Transverse colon (tissue), 4 donors: Measurements from ENCODE around the gene LRFN5. TPM values are rescaled to one million over a fixed set of nuclear protein-coding genes. Genes with fewer than 3 reads are reported as not detected.

Experiments used
- DNase-seq: peaks from one replicate; pipeline ENCODE4 v3.0.0-alpha.2; 2019
- H3K27ac ChIP-seq, 4 donors: fragments of 200-600 bp; sonication (generic); 2 replicates each; pipeline ENCODE4 v1.5.1; 2016 to 2018; ENCODE audit warnings: inconsistent platforms in 4 of 4
- H3K27me3 ChIP-seq: fragments of 200-600 bp; sonication (generic); 2 replicates; pipeline ENCODE4 v1.5.1; 2017; ENCODE audit warnings: inconsistent platforms
- H3K36me3 ChIP-seq, 4 donors: fragments of 200-600 bp; sonication (generic); 2 replicates each; pipeline ENCODE4 v1.5.1; 2017 to 2019; ENCODE audit warnings: inconsistent platforms in 4 of 4
- H3K4me1 ChIP-seq, 4 donors: fragments of 200-600 bp; sonication (generic); 2 replicates each; pipeline ENCODE4 v1.5.1; 2017 to 2020; ENCODE audit warnings: inconsistent platforms in 4 of 4
- H3K4me3 ChIP-seq, 4 donors: fragments of 200-600 bp; sonication (generic); 1 replicate in 1 of 4; 2 replicates in 3 of 4; pipeline versions ENCODE4 v1.5.1 to v1.6.1; 2017 to 2019; ENCODE audit warnings: inconsistent platforms in 4 of 4
- H3K9me3 ChIP-seq, 2 donors: fragments of 200-600 bp; sonication (generic); 2 replicates each; pipeline ENCODE4 v1.5.1; 2017 to 2019; ENCODE audit warnings: inconsistent platforms in 2 of 2
- CTCF ChIP-seq, 5 experiments: fragments of 200-600 bp in 3 of 5; fragments of 450-650 bp in 2 of 5; sonication (generic) in 3 of 5; IDR thresholded peaks; 1 replicate in 2 of 5; 2 replicates in 3 of 5; pipeline ENCODE4 v1.5.1; 2016 to 2017; ENCODE audit warnings: antibody characterized with exemption in 5 of 5, inconsistent platforms in 3 of 5, mild to moderate bottlenecking in 2 of 5, moderate library complexity in 1 of 5
- EP300 ChIP-seq: sonication (generic); formaldehyde crosslinking; IDR thresholded peaks from one replicate; pipeline ENCODE4 v1.6.1; 2017; ENCODE audit warnings: antibody characterized with exemption, low read depth
- POLR2A ChIP-seq: fragments of 450-650 bp; IDR thresholded peaks from one replicate; pipeline ENCODE4 v1.6.1; 2016; ENCODE audit warnings: antibody characterized with exemption, mild to moderate bottlenecking, moderate library complexity
- POLR2AphosphoS5 ChIP-seq, 3 donors: sonication (generic); formaldehyde crosslinking; IDR thresholded peaks; one replicate each; pipeline ENCODE4 v1.6.1; 2016; ENCODE audit warnings: antibody characterized with exemption in 3 of 3
- WGBS, 2 donors: methylation state at CpG; one replicate each; pipeline ENCODE4 v1.1.5; 2018; ENCODE audit warnings: low coverage in 1 of 2; 5-methylcytosine and 5-hydroxymethylcytosine counted together
- in situ Hi-C, 4 donors: fragments of 200-750 bp; cut with MboI; loops; one replicate each; pipeline versions ENCODE4 v1.15.0 to v1.15.1; 2017; ENCODE audit warnings: low sequenced_read_pairs in 3 of 4, low pct_ligation_motif_present in 1 of 4, low pct_unique_long_range_greater_than_20kb in 1 of 4
- intact Hi-C: fragments of 100-400 bp; cut with DNase I; formaldehyde crosslinking; loops from one replicate; pipeline ENCODE4 v1.15.1; 2023; ENCODE audit warnings: low total_unique reads
- total RNA-seq, 4 donors: library from RNA; depleted of rRNA; stranded (reverse); fragments of >200 nt; gene quantifications; one replicate each; pipeline ENCODE4 v1.1.0, GENCODE V29; 2016

The LRFN5 gene
- total RNA-seq, 4 donors from 2014 or later, result 0.40 to 4.5 (median 1.5) TPM

DNA sequence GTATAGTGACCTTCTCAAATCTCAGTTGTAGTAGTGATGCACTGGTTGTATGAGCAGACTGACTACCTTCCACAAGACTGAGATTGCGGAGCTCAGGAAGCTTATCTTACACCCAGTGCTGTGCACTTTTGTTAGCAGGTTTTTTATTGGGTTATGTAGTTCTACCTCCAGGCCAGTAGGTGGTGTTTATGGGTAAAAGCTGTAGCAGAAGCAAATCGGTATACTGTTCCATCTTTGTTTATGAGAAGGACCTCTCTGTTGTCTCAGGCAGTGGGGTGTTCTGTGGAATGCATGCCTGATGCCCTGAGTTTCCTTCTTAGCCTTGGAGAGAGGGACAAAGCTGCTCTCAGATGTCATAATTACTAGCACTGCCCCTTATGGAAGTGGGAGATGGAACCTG, 217.8 kb downstream of the LRFN5 start:
- TF ChIP-seq POLR2AphosphoS5 (IDR thresholded peaks at IDR 0.05) (no peak), POLR2A (no peak), EP300 (no peak), CTCF (IDR thresholded peaks at IDR 0.05) (no peak)
- intact Hi-C loops, result no loop called here

GRCh38 chr14:41825622-41826021, 218.9 kb downstream of the LRFN5 start:
- H3K9me3 ChIP-seq, result peaks cover 0 to 5% of the 10 kb centered on the region in 2 donors
- DNase-seq, result no peak
- in situ Hi-C loops, result no loop called here

More for the DNA sequence above, 217.8 kb downstream of the LRFN5 start:
- Histone ChIP-seq H3K36me3 (no peaks in the 10 kb centered on the region), H3K9me3 (peaks cover 0 to 5% of the 10 kb centered on the region in 2 donors), H3K27ac (no peak overlapping the region), H3K27me3 (no peaks in the 10 kb centered on the region), H3K4me1 (no peaks in the 10 kb centered on the region), H3K4me3 (no peak overlapping the region)
- DNase-seq, result no peak
- WGBS, 2 donors, result 90 to 94% methylated on average over 2 of the region's 2 CpGs
- in situ Hi-C loops, result no loop called here

GRCh38 chr14:41830714-41831406, 224.2 kb downstream of the LRFN5 start:
- H3K4me3 ChIP-seq, result no peak overlapping the region
- no peak overlapping the region for H3K27ac ChIP-seq
- H3K36me3 ChIP-seq, result no peaks in the 10 kb centered on the region
- 45 to 49% methylated on average over 2 of the region's 2 CpGs for WGBS, 2 donors
- H3K27me3 ChIP-seq, result no peaks in the 10 kb centered on the region
- no peaks in the 10 kb centered on the region for H3K4me1 ChIP-seq
- intact Hi-C loops (no loop called here), in situ Hi-C loops (no loop called here)
- no peak for DNase-seq
- no peaks in the 10 kb centered on the region for H3K9me3 ChIP-seq
- TF ChIP-seq EP300, result no peak
- no peak for TF ChIP-seq POLR2A
- TF ChIP-seq POLR2AphosphoS5 (IDR thresholded peaks at IDR 0.05), result no peak
- TF ChIP-seq CTCF (IDR thresholded peaks at IDR 0.05), result no peak

More at GRCh38 chr14:41825622-41826021, 218.9 kb downstream of the LRFN5 start:
- H3K4me1 ChIP-seq, result no peaks in the 10 kb centered on the region
- TF ChIP-seq EP300 (no peak), POLR2AphosphoS5 (IDR thresholded peaks at IDR 0.05) (no peak), POLR2A (no peak), CTCF (IDR thresholded peaks at IDR 0.05) (no peak)
- no peaks in the 10 kb centered on the region for H3K27me3 ChIP-seq
- no peak overlapping the region for H3K4me3 ChIP-seq
- H3K36me3 ChIP-seq, result no peaks in the 10 kb centered on the region
- H3K27ac ChIP-seq, result no peak overlapping the region
- 88% methylated on average over 1 of the region's 1 CpG; no CpG with 5 or more reads in 1 of the 2 donors for WGBS, 2 donors
- intact Hi-C loops, result no loop called here

DNA sequence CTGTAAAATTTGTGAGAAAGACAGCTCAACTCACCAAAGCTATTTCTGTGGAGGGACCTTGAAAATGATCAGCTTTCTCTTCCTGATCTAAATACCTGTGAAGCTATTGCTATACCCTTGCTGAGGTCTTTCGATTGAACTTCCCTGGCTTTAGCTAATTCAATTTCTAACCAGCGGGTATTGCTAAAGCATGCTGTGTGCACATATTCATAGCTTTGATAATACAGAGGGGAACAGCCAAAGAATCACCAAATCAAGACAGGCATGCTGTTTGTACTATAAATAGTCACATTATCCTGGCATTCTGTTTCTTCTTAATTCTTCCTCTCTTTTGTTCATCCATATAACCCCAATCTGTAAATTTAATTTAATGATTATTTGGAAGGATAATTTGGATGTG, 233.0 kb downstream of the LRFN5 start:
- intact Hi-C loops, result no loop called here
- WGBS, 2 donors, result 83 to 90% methylated on average over 2 of the region's 2 CpGs

More for the DNA sequence above, 233.0 kb downstream of the LRFN5 start:
- DNase-seq, result no peak
- H3K27ac ChIP-seq, result no peak overlapping the region
- in situ Hi-C loops, result no loop called here
- no peaks in the 10 kb centered on the region for H3K36me3 ChIP-seq
- no peaks in the 10 kb centered on the region for H3K9me3 ChIP-seq
- H3K4me1 ChIP-seq, result no peaks in the 10 kb centered on the region
- TF ChIP-seq POLR2AphosphoS5 (IDR thresholded peaks at IDR 0.05) (no peak), CTCF (IDR thresholded peaks at IDR 0.05) (no peak), POLR2A (no peak), EP300 (no peak)
- no peaks in the 10 kb centered on the region for H3K27me3 ChIP-seq
- no peak overlapping the region for H3K4me3 ChIP-seq
